ENCODE measurements around the gene SF3B3.

Gene SF3B3

GRCh38 chr16:70534971-70535370, 11.4 kb downstream of the SF3B3 start:
- Histone ChIP-seq H3K27me3 (ENCODE audit: insufficient read depth, low read length) (no peaks in the 10 kb centered on the region), H3K4me1 (ENCODE audit: control insufficient read depth, insufficient read depth, low read length, unreplicated experiment) (no peaks in the 10 kb centered on the region), H3K36me3 (ENCODE audit: insufficient read depth, low read length) (peaks cover 54% of the 10 kb centered on the region), H3K27ac (ENCODE audit: low read depth, low read length) (no peak overlapping the region), H3K79me2 (ENCODE audit: control insufficient read depth, insufficient read depth, low read length, unreplicated experiment) (peaks cover 84% of the 10 kb centered on the region), H2AFZ (ENCODE audit: low read length, unreplicated experiment) (no peak overlapping the region), H3K4me3 (ENCODE audit: low read depth, low read length) (no peak overlapping the region)

DNA sequence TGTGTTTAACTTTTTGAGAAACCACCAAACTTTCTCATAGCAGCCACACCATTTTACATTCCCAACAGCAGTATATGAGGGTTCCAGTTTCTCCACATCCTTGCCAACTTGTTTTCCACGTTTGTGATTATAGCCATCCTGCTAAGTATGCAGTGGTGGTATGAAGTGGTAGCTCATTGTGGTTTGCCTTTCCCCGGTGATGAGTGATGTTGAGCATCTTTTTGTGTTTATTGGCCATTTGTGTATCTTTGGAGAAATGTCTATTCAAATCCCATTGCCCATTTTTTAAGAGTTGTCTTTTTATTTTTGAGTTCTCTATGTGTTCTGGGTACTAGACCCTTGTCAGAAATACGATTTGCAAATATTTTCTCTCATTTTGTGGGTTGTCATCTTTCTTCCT, 17.4 kb downstream of the SF3B3 start:
- H2AFZ ChIP-seq (ENCODE audit: low read length, unreplicated experiment): no peak overlapping the region
- peaks cover 71% of the 10 kb centered on the region for H3K79me2 ChIP-seq (ENCODE audit: control insufficient read depth, insufficient read depth, low read length, unreplicated experiment)
- H3K36me3 ChIP-seq (ENCODE audit: insufficient read depth, low read length): peaks cover 60% of the 10 kb centered on the region
- no peaks in the 10 kb centered on the region for H3K4me1 ChIP-seq (ENCODE audit: control insufficient read depth, insufficient read depth, low read length, unreplicated experiment)
- H3K27me3 ChIP-seq (ENCODE audit: insufficient read depth, low read length): no peaks in the 10 kb centered on the region
- H3K4me3 ChIP-seq (ENCODE audit: low read depth, low read length): no peak overlapping the region
- no peak overlapping the region for H3K27ac ChIP-seq (ENCODE audit: low read depth, low read length)

- no peaks in the 10 kb centered on the region for H3K27me3 ChIP-seq (ENCODE audit: insufficient read depth, low read length)
- H3K36me3 ChIP-seq (ENCODE audit: insufficient read depth, low read length): peaks cover 58% of the 10 kb centered on the region
- no peak overlapping the region for H3K27ac ChIP-seq (ENCODE audit: low read depth, low read length)
- H3K4me1 ChIP-seq (ENCODE audit: control insufficient read depth, insufficient read depth, low read length, unreplicated experiment): no peaks in the 10 kb centered on the region
- no peak overlapping the region for H2AFZ ChIP-seq (ENCODE audit: low read length, unreplicated experiment)
- peaks cover 67% of the 10 kb centered on the region for H3K79me2 ChIP-seq (ENCODE audit: control insufficient read depth, insufficient read depth, low read length, unreplicated experiment)
- no peak overlapping the region for H3K4me3 ChIP-seq (ENCODE audit: low read depth, low read length)
These were observed 20.9 kb downstream of the SF3B3 start for GRCh38 chr16:70544548-70544947.

DNA sequence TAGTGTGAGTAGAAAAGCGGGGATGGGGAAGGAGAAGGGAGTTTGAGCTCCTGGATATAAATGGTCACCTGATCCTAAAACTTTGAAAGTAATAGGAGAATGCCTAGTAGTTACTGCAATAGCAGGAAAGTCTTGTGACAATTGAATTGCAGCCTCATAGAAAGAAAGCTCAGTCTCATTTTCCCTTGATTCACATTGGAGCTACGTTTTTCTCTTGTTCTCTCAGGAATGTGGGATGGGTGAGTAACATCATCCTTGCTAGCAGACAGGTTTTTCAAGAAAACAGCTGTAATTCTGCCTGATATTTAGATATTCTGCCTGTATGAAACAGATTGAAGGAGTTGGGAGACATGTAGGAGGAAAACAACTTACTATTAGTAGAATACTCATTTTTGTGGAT, 25.3 kb downstream of the SF3B3 start:
- no peaks in the 10 kb centered on the region for H3K27me3 ChIP-seq (ENCODE audit: insufficient read depth, low read length)
- peaks cover 71% of the 10 kb centered on the region for H3K79me2 ChIP-seq (ENCODE audit: control insufficient read depth, insufficient read depth, low read length, unreplicated experiment)
- peaks cover 57% of the 10 kb centered on the region for H3K36me3 ChIP-seq (ENCODE audit: insufficient read depth, low read length)
- no peak overlapping the region for H2AFZ ChIP-seq (ENCODE audit: low read length, unreplicated experiment)
- peaks cover 20% of the 10 kb centered on the region for H3K4me1 ChIP-seq (ENCODE audit: control insufficient read depth, insufficient read depth, low read length, unreplicated experiment)
- H3K4me3 ChIP-seq (ENCODE audit: low read depth, low read length): no peak overlapping the region
- H3K27ac ChIP-seq (ENCODE audit: low read depth, low read length): no peak overlapping the region

DNA sequence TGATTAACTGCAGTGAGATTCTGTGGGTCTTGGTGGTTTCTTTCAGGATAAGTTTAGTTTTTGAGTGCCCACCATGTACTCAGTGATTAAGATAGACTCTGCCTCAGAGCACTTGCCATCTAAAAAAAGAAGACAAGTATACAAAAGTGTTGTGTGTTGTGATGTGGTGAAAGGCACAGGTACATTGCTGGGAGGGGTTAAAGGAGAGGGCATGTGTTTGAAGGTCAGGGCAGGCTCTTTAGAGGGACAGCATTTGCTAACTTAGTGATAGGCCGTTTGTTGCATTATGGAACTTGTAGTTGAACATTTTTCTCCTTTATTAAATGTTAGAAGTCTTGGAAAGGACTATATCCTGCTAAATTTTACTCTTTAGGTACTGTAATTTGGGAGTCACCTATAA, 26.5 kb downstream of the SF3B3 start:
- Histone ChIP-seq H3K27me3 (ENCODE audit: insufficient read depth, low read length) (no peaks in the 10 kb centered on the region), H3K79me2 (ENCODE audit: control insufficient read depth, insufficient read depth, low read length, unreplicated experiment) (peaks cover 73% of the 10 kb centered on the region), H3K27ac (ENCODE audit: low read depth, low read length) (0 out of 2 replicates have a peak overlapping the region, but pooled peaks have one; percentile 8), H3K4me1 (ENCODE audit: control insufficient read depth, insufficient read depth, low read length, unreplicated experiment) (peaks cover 27% of the 10 kb centered on the region), H2AFZ (ENCODE audit: low read length, unreplicated experiment) (no peak overlapping the region), H3K36me3 (ENCODE audit: insufficient read depth, low read length) (peaks cover 58% of the 10 kb centered on the region), H3K4me3 (ENCODE audit: low read depth, low read length) (no peak overlapping the region)

- Histone ChIP-seq H3K4me1 (ENCODE audit: control insufficient read depth, insufficient read depth, low read length, unreplicated experiment) (peaks cover 27% of the 10 kb centered on the region), H3K36me3 (ENCODE audit: insufficient read depth, low read length) (peaks cover 61% of the 10 kb centered on the region), H2AFZ (ENCODE audit: low read length, unreplicated experiment) (no peak overlapping the region), H3K27me3 (ENCODE audit: insufficient read depth, low read length) (no peaks in the 10 kb centered on the region), H3K4me3 (ENCODE audit: low read depth, low read length) (no peak overlapping the region), H3K27ac (ENCODE audit: low read depth, low read length) (peak overlapping the region; percentile 87), H3K79me2 (ENCODE audit: control insufficient read depth, insufficient read depth, low read length, unreplicated experiment) (peaks cover 76% of the 10 kb centered on the region)
These were observed 28.2 kb downstream of the SF3B3 start for GRCh38 chr16:70551788-70552187.

DNA sequence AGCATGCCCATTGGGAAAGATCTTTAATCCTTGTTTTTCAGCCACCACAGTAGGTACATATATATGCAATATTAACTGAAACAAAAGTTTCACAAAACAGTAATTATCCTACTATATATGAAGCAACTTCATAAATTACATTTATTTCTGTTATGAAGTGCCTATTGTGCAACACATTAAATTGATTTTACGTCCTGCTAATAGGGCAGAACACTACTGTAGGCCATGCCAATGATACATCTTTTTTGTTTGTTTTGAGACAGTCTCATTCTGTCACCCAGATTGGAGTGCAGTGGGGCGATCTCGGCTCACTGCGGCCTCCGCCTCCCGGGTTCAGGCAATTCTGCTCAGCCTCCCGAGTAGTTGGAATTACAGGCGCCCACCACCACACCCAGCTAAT, 29.1 kb downstream of the SF3B3 start:
- H3K27ac ChIP-seq (ENCODE audit: low read depth, low read length): peak overlapping the region; percentile 87
- no peak overlapping the region for H3K4me3 ChIP-seq (ENCODE audit: low read depth, low read length)
- H3K79me2 ChIP-seq (ENCODE audit: control insufficient read depth, insufficient read depth, low read length, unreplicated experiment): peaks cover 77% of the 10 kb centered on the region
- H3K4me1 ChIP-seq (ENCODE audit: control insufficient read depth, insufficient read depth, low read length, unreplicated experiment): peaks cover 27% of the 10 kb centered on the region
- no peaks in the 10 kb centered on the region for H3K27me3 ChIP-seq (ENCODE audit: insufficient read depth, low read length)
- peaks cover 70% of the 10 kb centered on the region for H3K36me3 ChIP-seq (ENCODE audit: insufficient read depth, low read length)
- no peak overlapping the region for H2AFZ ChIP-seq (ENCODE audit: low read length, unreplicated experiment)

GRCh38 chr16:70553645-70554044, 30.0 kb downstream of the SF3B3 start:
- Histone ChIP-seq H3K4me1 (ENCODE audit: control insufficient read depth, insufficient read depth, low read length, unreplicated experiment) (peaks cover 27% of the 10 kb centered on the region), H3K27ac (ENCODE audit: low read depth, low read length) (peak overlapping the region; percentile 87)

DNA sequence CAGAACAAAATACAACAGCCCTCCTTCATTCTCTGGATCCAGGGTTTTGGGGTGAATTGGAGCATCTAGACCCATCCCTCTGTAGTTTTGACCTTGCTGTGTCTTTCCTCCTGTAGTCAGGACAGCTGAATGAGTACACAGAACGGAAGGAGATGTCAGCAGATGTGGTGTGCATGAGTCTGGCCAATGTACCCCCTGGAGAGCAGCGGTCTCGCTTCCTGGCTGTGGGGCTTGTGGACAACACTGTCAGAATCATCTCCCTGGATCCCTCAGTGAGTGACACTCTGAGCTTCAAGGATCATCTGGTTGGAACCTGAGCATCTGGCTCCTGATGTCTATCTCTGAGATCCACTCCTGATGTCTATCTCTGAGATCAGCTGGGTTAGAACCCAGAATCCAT, 32.4 kb downstream of the SF3B3 start:
- peaks cover 54% of the 10 kb centered on the region for H3K79me2 ChIP-seq (ENCODE audit: control insufficient read depth, insufficient read depth, low read length, unreplicated experiment)
- H3K4me1 ChIP-seq (ENCODE audit: control insufficient read depth, insufficient read depth, low read length, unreplicated experiment): peaks cover 27% of the 10 kb centered on the region
- H3K36me3 ChIP-seq (ENCODE audit: insufficient read depth, low read length): peaks cover 60% of the 10 kb centered on the region
- no peaks in the 10 kb centered on the region for H3K27me3 ChIP-seq (ENCODE audit: insufficient read depth, low read length)
- no peak overlapping the region for H2AFZ ChIP-seq (ENCODE audit: low read length, unreplicated experiment)
- H3K27ac ChIP-seq (ENCODE audit: low read depth, low read length): no peak overlapping the region
- no peak overlapping the region for H3K4me3 ChIP-seq (ENCODE audit: low read depth, low read length)

More at GRCh38 chr16:70553645-70554044, 30.0 kb downstream of the SF3B3 start:
- no peak overlapping the region for H2AFZ ChIP-seq (ENCODE audit: low read length, unreplicated experiment)
- H3K27me3 ChIP-seq (ENCODE audit: insufficient read depth, low read length): no peaks in the 10 kb centered on the region
- H3K36me3 ChIP-seq (ENCODE audit: insufficient read depth, low read length): peaks cover 67% of the 10 kb centered on the region
- H3K79me2 ChIP-seq (ENCODE audit: control insufficient read depth, insufficient read depth, low read length, unreplicated experiment): peaks cover 72% of the 10 kb centered on the region
- 0 out of 2 replicates have a peak overlapping the region, but pooled peaks have one; percentile 6 for H3K4me3 ChIP-seq (ENCODE audit: low read depth, low read length)

- Histone ChIP-seq H3K4me3 (ENCODE audit: low read depth, low read length) (no peak overlapping the region), H3K27ac (ENCODE audit: low read depth, low read length) (peak overlapping the region; percentile 94), H3K27me3 (ENCODE audit: insufficient read depth, low read length) (no peaks in the 10 kb centered on the region), H2AFZ (ENCODE audit: low read length, unreplicated experiment) (no peak overlapping the region), H3K4me1 (ENCODE audit: control insufficient read depth, insufficient read depth, low read length, unreplicated experiment) (peaks cover 27% of the 10 kb centered on the region), H3K36me3 (ENCODE audit: insufficient read depth, low read length) (peaks cover 59% of the 10 kb centered on the region), H3K79me2 (ENCODE audit: control insufficient read depth, insufficient read depth, low read length, unreplicated experiment) (peaks cover 35% of the 10 kb centered on the region)
These were observed 38.0 kb downstream of the SF3B3 start for GRCh38 chr16:70561623-70562022.

GRCh38 chr16:70563636-70564035, 40.0 kb downstream of the SF3B3 start:
- Histone ChIP-seq H3K4me3 (ENCODE audit: low read depth, low read length) (no peak overlapping the region), H3K36me3 (ENCODE audit: insufficient read depth, low read length) (peaks cover 48% of the 10 kb centered on the region), H3K27ac (ENCODE audit: low read depth, low read length) (peak overlapping the region; percentile 94), H3K27me3 (ENCODE audit: insufficient read depth, low read length) (no peaks in the 10 kb centered on the region), H3K79me2 (ENCODE audit: control insufficient read depth, insufficient read depth, low read length, unreplicated experiment) (peaks cover 20% of the 10 kb centered on the region), H2AFZ (ENCODE audit: low read length, unreplicated experiment) (no peak overlapping the region), H3K4me1 (ENCODE audit: control insufficient read depth, insufficient read depth, low read length, unreplicated experiment) (peaks cover 34% of the 10 kb centered on the region)

All from ACC112 (cell line).